GM21447 (cell line): ENCODE measurements around the gene RORB.
"Not testable (repeated sequence)": the region's sequence is repeated elsewhere in the genome, so short reads cannot be mapped to it uniquely, and the experiment has no call there.

Experiments
- ATAC-seq: cut with Tn5 transposase; IDR thresholded peaks from one replicate; pipeline ENCODE4 v1.9.1; 2021; ENCODE audit not compliant: unreplicated experiment

RORB gene

GRCh38 chr9:74512416-74512815 is 15.3 kb downstream of the RORB start:
- ATAC-seq: no peak

GRCh38 chr9:74513221-74513620 is 16.1 kb downstream of the RORB start:
- no peak for ATAC-seq

GRCh38 chr9:74517188-74517587 is 20.1 kb downstream of the RORB start:
- no peak for ATAC-seq

GRCh38 chr9:74519419-74519818 is 22.3 kb downstream of the RORB start:
- no peak for ATAC-seq

- no peak for ATAC-seq
These were observed 23.9 kb downstream of the RORB start for GRCh38 chr9:74521009-74521408.

- no peak for ATAC-seq
These were observed 27.2 kb downstream of the RORB start for GRCh38 chr9:74524289-74524688.

- no peak for ATAC-seq
These were observed 29.1 kb downstream of the RORB start for GRCh38 chr9:74526215-74526614.

- ATAC-seq: no peak
These were observed 30.6 kb downstream of the RORB start for GRCh38 chr9:74527718-74528117.

GRCh38 chr9:74528207-74528606 is 31.1 kb downstream of the RORB start:
- no peak for ATAC-seq

- not testable (repeated sequence) for ATAC-seq
These were observed 33.3 kb downstream of the RORB start for GRCh38 chr9:74530458-74530857.

- ATAC-seq: no peak
These were observed 36.1 kb downstream of the RORB start for GRCh38 chr9:74533253-74533652.

- no peak for ATAC-seq
These were observed 37.7 kb downstream of the RORB start for GRCh38 chr9:74534841-74535240.

- ATAC-seq: no peak
These were observed 46.0 kb downstream of the RORB start for GRCh38 chr9:74543145-74543544.

- no peak for ATAC-seq
These were observed 54.1 kb downstream of the RORB start for GRCh38 chr9:74551266-74551665.

GRCh38 chr9:74554751-74555419 is 57.8 kb downstream of the RORB start:
- no peak for ATAC-seq

- ATAC-seq: no peak
These were observed 58.4 kb downstream of the RORB start for GRCh38 chr9:74555565-74555964.

GRCh38 chr9:74556685-74557084 is 59.5 kb downstream of the RORB start:
- ATAC-seq: peak; percentile 67

GRCh38 chr9:74557571-74557970 is 60.4 kb downstream of the RORB start:
- ATAC-seq: no peak

- ATAC-seq: no peak
These were observed 65.5 kb downstream of the RORB start for GRCh38 chr9:74562611-74563010.

- ATAC-seq: peak; percentile 77
These were observed 73.9 kb downstream of the RORB start for GRCh38 chr9:74570879-74571512.

GRCh38 chr9:74573640-74574191 is 76.6 kb downstream of the RORB start:
- ATAC-seq: no peak

GRCh38 chr9:74576176-74576575 is 79.0 kb downstream of the RORB start:
- no peak for ATAC-seq

GRCh38 chr9:74577956-74578355 is 80.8 kb downstream of the RORB start:
- no peak for ATAC-seq
